Fibroblast of skin of left quadriceps (primary cell): ENCODE results near the gene CLCNKB.

Experiments used
- DNase-seq, 2 experiments: peaks; one replicate each; pipeline ENCODE4 v3.0.0-alpha.2; 2013; ENCODE audit warnings: low read depth in 2 of 2

Gene CLCNKB

GRCh38 chr1:16093611-16094010 lies 50.0 kb downstream of the CLCNKB start:
- DNase-seq, result no peak

GRCh38 chr1:16094453-16095158 lies 51.0 kb downstream of the CLCNKB start:
- DNase-seq, result no peak

GRCh38 chr1:16095447-16095846 lies 51.9 kb downstream of the CLCNKB start:
- DNase-seq, result no peak

GRCh38 chr1:16099412-16099811 lies 55.8 kb downstream of the CLCNKB start:
- no peak for DNase-seq

GRCh38 chr1:16101623-16102022 lies 58.0 kb downstream of the CLCNKB start:
- DNase-seq, result no peak
